Neural cell (in vitro differentiated cells): ENCODE measurements around the gene STK38L.

ENCODE experiments used
- CTCF ChIP-seq: fragments of 450-650 bp; IDR thresholded peaks from 2 replicates; pipeline ENCODE4 v1.5.1; 2014; ENCODE audit warnings: antibody characterized with exemption, mild to moderate bottlenecking, moderate library complexity; ENCODE audit not compliant: poor library complexity, severe bottlenecking
- EP300 ChIP-seq: fragments of 450-650 bp; conservative IDR thresholded peaks from 2 replicates; pipeline ENCODE4 v1.6.1; 2014; ENCODE audit warnings: antibody characterized with exemption, mild to moderate bottlenecking, moderate library complexity; ENCODE audit not compliant: poor library complexity, severe bottlenecking
- EZH2 ChIP-seq: fragments of 200-600, 300-800 bp; shearing (Covaris generic), sonication (generic); IDR thresholded peaks from 2 replicates; pipeline ENCODE4 v1.6.1; 2014; ENCODE audit warnings: antibody characterized with exemption, low read length, borderline replicate concordance, mild to moderate bottlenecking; ENCODE audit not compliant: insufficient read depth, poor library complexity, severe bottlenecking
- MXI1 ChIP-seq: fragments of 450-650 bp; conservative IDR thresholded peaks from 2 replicates; pipeline ENCODE4 v1.6.1; 2014; ENCODE audit warnings: antibody characterized with exemption, mild to moderate bottlenecking; ENCODE audit not compliant: poor library complexity, severe bottlenecking
- POLR2AphosphoS5 ChIP-seq: IDR thresholded peaks from 2 replicates; pipeline ENCODE4 v1.6.1; 2012
- RAD21 ChIP-seq: fragments of 450-650 bp; conservative IDR thresholded peaks from 2 replicates; pipeline ENCODE4 v1.6.1; 2014; ENCODE audit warnings: antibody characterized with exemption, mild to moderate bottlenecking, moderate library complexity
- REST ChIP-seq: IDR thresholded peaks from 2 replicates; pipeline ENCODE4 v1.6.1; 2012; ENCODE audit warnings: borderline replicate concordance
- SMC3 ChIP-seq: fragments of 450-650 bp; conservative IDR thresholded peaks from 2 replicates; pipeline ENCODE4 v1.6.1; 2014; ENCODE audit warnings: antibody characterized with exemption, mild to moderate bottlenecking, moderate library complexity; ENCODE audit not compliant: poor library complexity

DNA sequence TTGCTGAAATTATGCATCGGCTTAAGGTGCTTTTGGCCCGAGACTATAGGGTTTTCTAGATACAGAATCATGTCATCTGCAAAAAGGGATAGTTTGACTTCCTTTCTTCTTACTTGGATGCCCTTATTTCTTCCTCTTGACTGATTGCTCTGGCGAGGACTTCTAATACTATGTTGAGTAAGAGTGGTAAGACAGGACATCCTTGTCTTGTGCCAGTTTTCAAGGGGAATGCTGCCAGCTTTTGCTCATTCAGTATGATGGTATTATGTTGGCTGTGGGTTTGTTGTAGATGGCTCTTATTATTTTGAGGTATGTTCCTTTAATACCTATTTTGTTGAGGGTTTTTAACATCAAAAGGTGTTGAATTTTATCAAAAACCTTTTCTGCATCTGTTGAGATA is 96.9 kb downstream of the STK38L start:
- TF ChIP-seq CTCF (no peak), REST (no peak), MXI1 (no peak), RAD21 (no peak), EZH2 (no peak), POLR2AphosphoS5 (no peak), EP300 (no peak), SMC3 (no peak)
